Activated naive CD8-positive, alpha-beta T cell (primary cell): ENCODE measurements around the gene ACAP2.
"Not testable (repeated sequence)": the region's sequence is repeated elsewhere in the genome, so short reads cannot be mapped to it uniquely, and the experiment has no call there.

Experiments used
- H3K27ac Mint-ChIP-seq: one replicate; pipeline ENCODE4 v1.8.0; 2021; ENCODE audit warnings: mixed read lengths
- H3K27me3 Mint-ChIP-seq: one replicate; pipeline ENCODE4 v1.8.0; 2021; ENCODE audit warnings: mixed read lengths
- H3K36me3 Mint-ChIP-seq: one replicate; pipeline ENCODE4 v1.8.0; 2021; ENCODE audit warnings: mixed read lengths
- H3K4me1 Mint-ChIP-seq: one replicate; pipeline ENCODE4 v1.8.0; 2021; ENCODE audit warnings: low read depth, mixed read lengths
- H3K4me3 Mint-ChIP-seq: one replicate; pipeline ENCODE4 v1.8.0; 2021; ENCODE audit warnings: mild to moderate bottlenecking, mixed read lengths
- H3K9me3 Mint-ChIP-seq: one replicate; pipeline ENCODE4 v1.8.0; 2021; ENCODE audit warnings: low read depth, mixed read lengths

The ACAP2 gene

DNA sequence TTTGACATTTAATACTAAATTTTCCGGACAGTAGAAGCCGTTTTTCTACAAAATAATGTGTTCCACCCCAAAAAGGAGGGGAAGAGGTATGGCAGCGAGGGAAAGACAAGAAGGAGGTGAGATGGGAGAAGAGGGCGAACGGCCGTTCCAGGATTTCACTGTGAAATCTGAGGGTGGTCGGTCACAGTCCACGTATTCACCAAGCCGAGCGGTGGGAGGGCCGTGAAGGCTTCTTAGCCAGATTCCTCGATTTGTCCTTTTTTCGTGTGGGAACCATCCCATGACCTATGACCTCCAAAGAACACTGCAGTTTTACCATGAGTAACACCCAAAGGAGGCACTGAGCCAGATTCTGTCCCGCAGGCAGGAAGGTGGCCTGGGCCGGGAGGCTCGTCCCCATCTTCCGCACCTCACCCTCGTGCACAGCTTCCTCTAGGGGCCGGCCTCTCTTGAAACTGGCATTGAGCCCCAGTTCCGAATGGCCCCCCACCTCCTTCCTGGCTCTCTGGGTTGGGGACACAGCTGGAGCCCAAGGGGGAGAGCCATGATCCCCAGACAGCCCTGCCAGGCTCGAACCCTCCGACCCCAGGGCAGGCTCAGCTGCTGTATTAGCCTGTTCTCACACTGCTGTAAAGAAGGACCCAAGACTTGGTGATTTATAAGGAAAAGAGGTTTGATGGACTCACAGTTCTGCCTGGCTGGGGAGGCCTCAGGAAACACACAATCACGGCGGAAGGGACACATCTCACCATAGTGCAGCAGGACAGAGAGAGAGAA lies 195.5 kb downstream of the ACAP2 start:
- peaks cover 21% of the 10 kb centered on the region for H3K4me1 Mint-ChIP-seq
- no peak overlapping the region for H3K4me3 Mint-ChIP-seq
- peaks cover 14% of the 10 kb centered on the region for H3K36me3 Mint-ChIP-seq
- H3K27me3 Mint-ChIP-seq, result no peaks in the 10 kb centered on the region
- no peaks in the 10 kb centered on the region for H3K9me3 Mint-ChIP-seq
- H3K27ac Mint-ChIP-seq, result no peak overlapping the region

DNA sequence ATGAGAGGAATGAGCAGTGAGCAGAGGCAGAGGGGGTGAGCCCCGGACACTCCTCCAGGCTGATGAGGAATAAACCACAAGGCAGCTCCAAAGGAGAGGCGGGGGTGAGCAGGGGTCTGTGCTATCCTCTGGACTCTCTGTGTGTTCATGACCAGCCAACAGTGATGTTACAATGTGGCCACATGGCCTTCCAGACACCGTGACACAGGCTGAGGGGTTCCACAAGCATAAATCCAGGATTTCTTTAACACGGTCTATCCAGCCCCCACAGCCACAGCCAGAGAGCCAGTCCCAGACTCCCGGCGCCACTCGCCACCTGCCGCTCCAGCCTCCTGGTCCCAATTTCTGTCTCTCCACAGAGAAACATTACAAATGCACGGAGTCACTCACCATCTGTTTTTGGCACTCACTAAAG lies 196.2 kb downstream of the ACAP2 start:
- no peak overlapping the region for H3K27ac Mint-ChIP-seq
- no peak overlapping the region for H3K4me3 Mint-ChIP-seq
- no peaks in the 10 kb centered on the region for H3K9me3 Mint-ChIP-seq
- H3K4me1 Mint-ChIP-seq, result peaks cover 16% of the 10 kb centered on the region
- peaks cover 16% of the 10 kb centered on the region for H3K36me3 Mint-ChIP-seq
- no peaks in the 10 kb centered on the region for H3K27me3 Mint-ChIP-seq

DNA sequence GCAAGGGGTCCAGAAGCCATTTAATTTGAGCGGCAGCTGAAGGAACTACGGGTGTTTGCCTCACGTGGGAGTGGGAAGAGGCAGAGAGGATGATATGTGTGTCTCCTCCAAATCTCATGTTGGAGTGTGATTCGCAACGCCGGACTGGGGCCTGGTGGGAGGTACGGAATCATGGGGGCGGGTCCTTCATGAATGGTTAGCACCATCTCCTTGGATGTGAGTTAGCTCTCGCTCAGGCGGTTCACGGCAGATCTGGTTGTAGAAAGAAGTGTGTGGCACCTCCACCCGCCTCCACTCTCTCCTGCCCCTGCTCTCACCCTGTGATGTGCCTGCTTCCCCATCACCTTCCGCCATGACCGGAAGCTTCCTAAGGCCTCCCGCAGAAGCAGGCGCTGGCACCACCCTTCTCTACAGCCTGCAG lies 197.3 kb downstream of the ACAP2 start:
- no peak overlapping the region for H3K4me3 Mint-ChIP-seq
- H3K36me3 Mint-ChIP-seq, result peaks cover 16% of the 10 kb centered on the region
- H3K27ac Mint-ChIP-seq, result no peak overlapping the region
- no peaks in the 10 kb centered on the region for H3K9me3 Mint-ChIP-seq
- H3K27me3 Mint-ChIP-seq, result no peaks in the 10 kb centered on the region
- H3K4me1 Mint-ChIP-seq, result peaks cover 6% of the 10 kb centered on the region

DNA sequence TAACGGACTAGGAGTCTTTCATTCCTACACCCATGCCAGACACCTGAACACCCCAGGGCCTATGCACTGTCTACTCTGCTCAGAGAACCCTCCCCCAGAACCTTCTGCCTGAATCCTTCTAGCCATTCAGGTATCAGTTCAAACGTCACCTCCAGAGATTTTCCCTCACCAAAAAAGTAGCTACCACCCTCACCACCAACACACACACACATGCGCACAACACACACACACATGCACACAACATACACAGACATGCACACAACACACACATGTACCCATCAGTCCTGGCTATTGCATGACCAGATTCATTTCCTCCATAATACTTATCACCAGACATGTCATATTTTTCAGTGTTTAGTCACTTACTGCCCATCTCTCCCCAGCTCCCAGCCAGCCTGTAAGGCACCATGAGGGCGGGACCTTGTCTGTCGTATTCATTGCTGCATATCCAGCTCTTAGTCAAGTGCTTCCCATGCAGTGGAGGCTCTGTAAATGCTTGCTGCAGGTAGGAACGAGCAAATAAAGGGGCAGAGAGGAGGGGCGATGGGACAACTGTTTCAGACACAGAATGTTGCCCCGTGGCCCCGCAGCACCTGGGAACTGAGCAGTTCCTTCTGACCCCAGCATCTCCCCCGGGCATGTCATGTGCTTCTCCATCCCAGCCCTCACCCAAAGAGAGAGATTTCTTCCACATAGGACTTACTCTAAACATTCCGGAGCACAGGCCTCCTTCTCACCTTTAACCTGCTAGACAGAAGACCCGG lies 201.0 kb downstream of the ACAP2 start:
- H3K9me3 Mint-ChIP-seq, result no peaks in the 10 kb centered on the region
- no peaks in the 10 kb centered on the region for H3K27me3 Mint-ChIP-seq
- no peak overlapping the region for H3K27ac Mint-ChIP-seq
- H3K4me3 Mint-ChIP-seq, result no peak overlapping the region
- no peaks in the 10 kb centered on the region for H3K4me1 Mint-ChIP-seq
- peaks cover 24% of the 10 kb centered on the region for H3K36me3 Mint-ChIP-seq

DNA sequence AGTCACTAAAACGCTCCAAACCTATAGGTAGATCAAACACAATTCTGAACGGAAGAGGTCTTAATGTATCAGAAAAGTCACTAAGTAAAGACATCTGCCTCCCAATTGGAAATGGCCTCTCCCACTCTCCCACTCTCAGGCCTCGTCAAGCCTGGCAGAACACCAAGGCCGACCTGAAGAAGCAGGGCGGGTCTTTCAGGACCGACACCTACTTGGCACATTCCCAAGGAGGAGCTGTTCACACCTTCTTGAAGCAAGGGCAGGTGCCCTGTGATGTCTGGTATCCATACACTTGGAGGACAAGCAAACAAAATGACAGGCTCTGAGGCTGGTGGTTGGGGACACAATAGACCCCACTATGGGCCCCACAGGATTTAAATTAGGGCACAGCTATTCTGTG lies 201.9 kb downstream of the ACAP2 start:
- Mint-ChIP-seq H3K27me3 (no peaks in the 10 kb centered on the region), H3K4me3 (no peak overlapping the region), H3K36me3 (peaks cover 16% of the 10 kb centered on the region)

GRCh38 chr3:195240171-195240701 lies 202.6 kb downstream of the ACAP2 start:
- H3K36me3 Mint-ChIP-seq, result peaks cover 19% of the 10 kb centered on the region
- no peaks in the 10 kb centered on the region for H3K9me3 Mint-ChIP-seq
- H3K27me3 Mint-ChIP-seq, result no peaks in the 10 kb centered on the region
- H3K27ac Mint-ChIP-seq, result no peak overlapping the region
- no peaks in the 10 kb centered on the region for H3K4me1 Mint-ChIP-seq
- H3K4me3 Mint-ChIP-seq, result no peak overlapping the region

More for the DNA sequence above, 201.9 kb downstream of the ACAP2 start:
- no peak overlapping the region for H3K27ac Mint-ChIP-seq
- H3K9me3 Mint-ChIP-seq, result no peaks in the 10 kb centered on the region
- H3K4me1 Mint-ChIP-seq, result no peaks in the 10 kb centered on the region

- no peaks in the 10 kb centered on the region for H3K9me3 Mint-ChIP-seq
- H3K4me3 Mint-ChIP-seq, result no peak overlapping the region
- H3K4me1 Mint-ChIP-seq, result no peaks in the 10 kb centered on the region
- H3K36me3 Mint-ChIP-seq, result peaks cover 27% of the 10 kb centered on the region
- H3K27me3 Mint-ChIP-seq, result no peaks in the 10 kb centered on the region
- H3K27ac Mint-ChIP-seq, result no peak overlapping the region
Observed at GRCh38 chr3:195239121-195239520, 203.7 kb downstream of the ACAP2 start.

GRCh38 chr3:195238586-195239118 lies 204.2 kb downstream of the ACAP2 start:
- peaks cover 27% of the 10 kb centered on the region for H3K36me3 Mint-ChIP-seq
- H3K27ac Mint-ChIP-seq, result peak overlapping the region; percentile 34
- H3K27me3 Mint-ChIP-seq, result no peaks in the 10 kb centered on the region
- H3K4me3 Mint-ChIP-seq, result no peak overlapping the region
- no peaks in the 10 kb centered on the region for H3K9me3 Mint-ChIP-seq
- no peaks in the 10 kb centered on the region for H3K4me1 Mint-ChIP-seq

DNA sequence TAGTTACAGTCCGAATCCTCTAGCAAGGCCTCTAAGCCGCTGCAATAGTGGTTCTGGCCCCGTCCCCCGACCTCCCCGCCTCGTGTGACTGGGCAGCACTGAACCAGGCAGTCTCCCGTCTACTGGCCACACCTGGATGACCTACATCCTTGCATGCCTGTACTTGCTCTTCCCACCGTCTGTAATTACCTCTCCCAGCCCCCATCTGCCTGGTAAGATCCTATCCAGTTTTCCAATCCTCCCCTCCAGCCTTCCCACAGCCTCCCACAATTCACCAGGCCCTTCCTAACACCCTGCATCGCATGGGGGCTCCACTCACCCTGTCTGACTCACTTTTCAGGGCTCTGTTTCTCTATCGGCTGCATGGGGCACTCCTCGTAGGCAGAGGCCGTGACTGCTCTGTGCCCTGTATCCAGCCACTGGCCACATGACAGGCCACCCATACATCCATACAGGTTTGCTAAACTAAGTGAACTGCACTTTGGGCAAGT lies 204.7 kb downstream of the ACAP2 start:
- Mint-ChIP-seq H3K27me3 (no peaks in the 10 kb centered on the region), H3K9me3 (peaks cover 2% of the 10 kb centered on the region), H3K4me3 (no peak overlapping the region), H3K36me3 (peaks cover 28% of the 10 kb centered on the region), H3K27ac (no peak overlapping the region), H3K4me1 (no peaks in the 10 kb centered on the region)

- H3K27ac Mint-ChIP-seq, result no peak overlapping the region
- peaks cover 9% of the 10 kb centered on the region for H3K9me3 Mint-ChIP-seq
- no peaks in the 10 kb centered on the region for H3K27me3 Mint-ChIP-seq
- H3K4me3 Mint-ChIP-seq, result no peak overlapping the region
- no peaks in the 10 kb centered on the region for H3K4me1 Mint-ChIP-seq
- peaks cover 26% of the 10 kb centered on the region for H3K36me3 Mint-ChIP-seq
Observed at GRCh38 chr3:195236801-195237570, 205.8 kb downstream of the ACAP2 start.

DNA sequence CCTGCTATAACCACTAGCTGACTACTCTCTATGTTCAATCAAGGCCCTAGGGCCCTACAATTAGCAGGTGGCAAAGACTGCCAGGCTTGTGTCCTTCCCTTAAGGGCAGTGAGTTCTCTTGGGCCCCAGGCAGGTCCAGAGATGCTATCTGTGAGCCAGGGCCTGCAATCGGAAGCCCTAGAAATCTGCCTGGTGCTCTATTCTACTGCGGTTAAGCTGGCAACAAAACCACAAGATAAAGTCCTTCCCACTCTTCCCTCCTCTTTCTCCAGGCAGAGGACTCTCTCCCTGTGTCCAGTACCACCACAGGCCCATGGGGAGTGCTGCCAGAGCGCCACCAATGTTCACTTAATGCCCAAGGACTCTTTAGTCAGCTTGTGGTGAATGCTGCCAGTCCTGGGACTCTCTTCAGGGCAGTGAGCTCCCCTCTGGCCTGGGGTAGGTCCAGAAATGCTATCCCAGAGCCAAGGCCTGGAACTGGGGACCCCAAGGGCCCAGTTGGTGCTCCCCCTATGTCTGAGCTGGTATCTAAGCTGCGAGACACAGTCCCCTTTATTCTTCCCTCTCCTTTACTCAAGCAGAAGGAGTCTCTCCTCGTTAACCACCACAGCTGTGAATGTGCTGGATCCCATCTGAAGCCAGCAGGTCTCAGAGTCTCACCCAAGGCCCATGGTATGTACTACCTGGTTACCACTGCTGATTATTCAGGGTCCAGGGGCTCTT lies 206.6 kb downstream of the ACAP2 start:
- no peak overlapping the region for H3K27ac Mint-ChIP-seq
- H3K9me3 Mint-ChIP-seq, result peaks cover 13% of the 10 kb centered on the region
- peaks cover 26% of the 10 kb centered on the region for H3K36me3 Mint-ChIP-seq
- no peaks in the 10 kb centered on the region for H3K4me1 Mint-ChIP-seq
- H3K4me3 Mint-ChIP-seq, result no peak overlapping the region
- no peaks in the 10 kb centered on the region for H3K27me3 Mint-ChIP-seq

DNA sequence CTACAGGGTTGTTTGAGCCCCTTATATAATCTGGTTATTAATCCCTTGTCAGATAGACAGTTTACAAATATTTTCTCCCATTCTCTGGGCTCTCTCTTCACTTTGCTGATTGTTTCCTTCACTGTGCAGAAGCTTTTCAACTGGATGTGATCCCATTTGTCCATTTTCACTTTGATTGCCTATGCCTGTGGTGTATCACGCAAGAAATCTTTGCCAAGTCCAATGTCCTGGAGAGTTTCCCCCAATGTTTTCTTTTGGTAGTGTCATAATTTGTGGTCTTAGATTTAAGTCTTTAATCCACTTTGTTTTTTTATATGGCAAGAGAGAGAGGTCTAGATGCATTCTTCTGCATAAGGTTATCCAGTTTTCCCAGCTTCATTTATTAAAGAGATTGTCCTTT lies 212.6 kb downstream of the ACAP2 start:
- H3K27ac Mint-ChIP-seq, result no peak overlapping the region
- peaks cover 18% of the 10 kb centered on the region for H3K36me3 Mint-ChIP-seq
- peaks cover 19% of the 10 kb centered on the region for H3K4me1 Mint-ChIP-seq
- peaks cover 16% of the 10 kb centered on the region for H3K9me3 Mint-ChIP-seq
- no peak overlapping the region for H3K4me3 Mint-ChIP-seq
- no peaks in the 10 kb centered on the region for H3K27me3 Mint-ChIP-seq

DNA sequence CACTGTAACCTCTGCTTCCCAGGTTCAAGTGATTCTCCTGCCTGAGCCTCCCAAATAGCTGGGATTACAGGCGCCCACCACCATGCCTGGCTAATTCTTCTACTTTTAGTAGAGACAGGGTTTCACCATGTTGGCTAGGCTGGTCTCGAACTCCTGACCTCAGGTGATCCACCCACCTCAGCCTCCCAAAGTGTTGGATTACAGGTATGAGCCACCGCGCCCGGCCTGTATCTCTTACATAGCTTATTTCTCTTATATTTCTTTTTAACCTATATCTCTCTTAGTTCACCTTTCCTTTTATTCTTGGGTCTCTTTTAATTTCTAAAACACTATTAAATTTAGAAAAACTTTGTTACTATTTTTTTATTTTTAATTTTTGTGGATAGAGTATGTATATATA lies 213.9 kb downstream of the ACAP2 start:
- H3K4me1 Mint-ChIP-seq, result peaks cover 19% of the 10 kb centered on the region
- not testable (repeated sequence) for H3K4me3 Mint-ChIP-seq, H3K27me3 Mint-ChIP-seq, H3K27ac Mint-ChIP-seq
- peaks cover 16% of the 10 kb centered on the region for H3K9me3 Mint-ChIP-seq
- peaks cover 10% of the 10 kb centered on the region for H3K36me3 Mint-ChIP-seq

DNA sequence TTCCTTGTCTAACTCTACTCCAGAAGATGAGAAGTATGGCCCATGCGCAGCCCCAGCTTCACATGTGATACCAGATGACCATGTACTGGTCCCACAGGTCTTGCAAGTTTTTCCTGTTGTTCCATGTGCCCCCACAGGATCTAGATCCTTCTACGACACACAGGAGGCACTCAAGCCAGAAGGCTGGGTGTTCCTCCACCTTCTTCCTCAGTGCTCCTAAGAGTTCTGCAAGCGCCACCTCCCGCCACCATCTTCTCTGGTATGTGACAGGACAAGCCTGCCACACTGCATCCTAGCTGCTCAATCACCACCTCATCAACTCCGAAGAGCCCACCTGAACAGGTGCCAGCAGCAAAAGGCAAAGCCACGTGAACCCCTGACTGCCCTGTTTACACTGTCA lies 214.9 kb downstream of the ACAP2 start:
- Mint-ChIP-seq H3K27ac (peak overlapping the region; percentile 11), H3K36me3 (peaks cover 6% of the 10 kb centered on the region), H3K27me3 (no peaks in the 10 kb centered on the region), H3K4me3 (no peak overlapping the region), H3K9me3 (peaks cover 11% of the 10 kb centered on the region), H3K4me1 (peaks cover 19% of the 10 kb centered on the region)
